DND-41 (cell line): ENCODE results near the gene YJEFN3.

Source experiments
- EZH2 ChIP-seq: IDR thresholded peaks from 3 replicates; pipeline ENCODE4 v1.6.1; 2012; ENCODE audit warnings: borderline replicate concordance, low read depth, mild to moderate bottlenecking, moderate library complexity, low read length, inconsistent platforms; ENCODE audit not compliant: severe bottlenecking
- TF ChIP-seq, protein P1 (sequence below): IDR thresholded peaks from 2 replicates; pipeline ENCODE4 v1.5.1; 2012; ENCODE audit warnings: borderline replicate concordance, low read length, moderate library complexity, mild to moderate bottlenecking; ENCODE audit not compliant: poor library complexity, severe bottlenecking; ENCODE audit errors: extremely low read depth

DNA sequence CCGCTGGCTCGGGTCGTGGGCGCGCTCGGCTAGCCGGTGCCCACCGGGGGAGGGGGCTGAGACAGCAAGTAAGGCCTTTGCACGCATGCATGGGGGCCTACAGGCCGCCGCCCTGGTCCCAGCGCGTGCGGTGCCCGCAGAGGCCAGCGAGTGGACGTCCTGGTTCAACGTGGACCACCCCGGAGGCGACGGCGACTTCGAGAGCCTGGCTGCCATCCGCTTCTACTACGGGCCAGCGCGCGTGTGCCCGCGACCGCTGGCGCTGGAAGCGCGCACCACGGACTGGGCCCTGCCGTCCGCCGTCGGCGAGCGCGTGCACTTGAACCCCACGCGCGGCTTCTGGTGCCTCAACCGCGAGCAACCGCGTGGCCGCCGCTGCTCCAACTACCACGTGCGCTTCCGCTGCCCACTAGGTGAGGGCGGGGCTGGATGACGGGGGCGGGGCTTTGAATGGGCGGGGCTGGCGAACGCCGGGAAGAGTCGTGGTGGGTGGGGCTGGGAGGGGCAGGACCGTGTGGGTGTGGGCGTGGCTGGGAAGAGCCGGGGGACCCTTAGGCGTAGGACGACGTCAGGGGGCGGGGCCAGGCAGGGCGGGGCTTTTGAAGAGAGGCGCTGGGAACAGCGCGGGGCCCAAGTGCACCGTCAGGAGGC lies 11.5 kb downstream of the YJEFN3 start:
- TF ChIP-seq, protein P1, sequence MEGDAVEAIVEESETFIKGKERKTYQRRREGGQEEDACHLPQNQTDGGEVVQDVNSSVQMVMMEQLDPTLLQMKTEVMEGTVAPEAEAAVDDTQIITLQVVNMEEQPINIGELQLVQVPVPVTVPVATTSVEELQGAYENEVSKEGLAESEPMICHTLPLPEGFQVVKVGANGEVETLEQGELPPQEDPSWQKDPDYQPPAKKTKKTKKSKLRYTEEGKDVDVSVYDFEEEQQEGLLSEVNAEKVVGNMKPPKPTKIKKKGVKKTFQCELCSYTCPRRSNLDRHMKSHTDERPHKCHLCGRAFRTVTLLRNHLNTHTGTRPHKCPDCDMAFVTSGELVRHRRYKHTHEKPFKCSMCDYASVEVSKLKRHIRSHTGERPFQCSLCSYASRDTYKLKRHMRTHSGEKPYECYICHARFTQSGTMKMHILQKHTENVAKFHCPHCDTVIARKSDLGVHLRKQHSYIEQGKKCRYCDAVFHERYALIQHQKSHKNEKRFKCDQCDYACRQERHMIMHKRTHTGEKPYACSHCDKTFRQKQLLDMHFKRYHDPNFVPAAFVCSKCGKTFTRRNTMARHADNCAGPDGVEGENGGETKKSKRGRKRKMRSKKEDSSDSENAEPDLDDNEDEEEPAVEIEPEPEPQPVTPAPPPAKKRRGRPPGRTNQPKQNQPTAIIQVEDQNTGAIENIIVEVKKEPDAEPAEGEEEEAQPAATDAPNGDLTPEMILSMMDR = no peak
- TF ChIP-seq EZH2 = no peak
